Measurements from ENCODE around the gene PRIM2.
"Not testable (repeated sequence)": the region's sequence is repeated elsewhere in the genome, so short reads cannot be mapped to it uniquely, and the experiment has no call there.

PRIM2 gene

DNA sequence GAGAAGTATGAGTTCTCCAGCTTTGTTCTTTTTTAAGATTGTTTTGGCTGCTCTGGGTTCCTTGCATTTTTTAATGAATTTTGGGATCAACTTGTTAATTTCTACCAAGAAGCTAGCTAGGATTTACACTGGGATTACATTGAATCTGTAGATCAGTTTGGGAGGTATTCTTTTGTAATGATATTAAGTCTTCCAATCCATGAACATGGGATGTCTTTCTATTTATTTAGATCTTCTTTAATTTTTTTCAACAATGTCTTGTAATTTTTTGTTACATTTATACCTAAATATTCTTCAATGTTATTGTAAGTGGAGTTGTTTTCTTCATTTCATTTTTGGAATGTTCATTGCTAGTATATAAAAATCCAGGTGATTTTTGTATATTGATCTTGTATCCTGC is 12.5 kb downstream of the PRIM2 start:
- CTCF ChIA-PET: no interaction called here
- POLR2A ChIA-PET: no interaction called here
- DNase-seq (ENCODE audit: extremely low spot score): no peak
- TF ChIP-seq, protein P1, sequence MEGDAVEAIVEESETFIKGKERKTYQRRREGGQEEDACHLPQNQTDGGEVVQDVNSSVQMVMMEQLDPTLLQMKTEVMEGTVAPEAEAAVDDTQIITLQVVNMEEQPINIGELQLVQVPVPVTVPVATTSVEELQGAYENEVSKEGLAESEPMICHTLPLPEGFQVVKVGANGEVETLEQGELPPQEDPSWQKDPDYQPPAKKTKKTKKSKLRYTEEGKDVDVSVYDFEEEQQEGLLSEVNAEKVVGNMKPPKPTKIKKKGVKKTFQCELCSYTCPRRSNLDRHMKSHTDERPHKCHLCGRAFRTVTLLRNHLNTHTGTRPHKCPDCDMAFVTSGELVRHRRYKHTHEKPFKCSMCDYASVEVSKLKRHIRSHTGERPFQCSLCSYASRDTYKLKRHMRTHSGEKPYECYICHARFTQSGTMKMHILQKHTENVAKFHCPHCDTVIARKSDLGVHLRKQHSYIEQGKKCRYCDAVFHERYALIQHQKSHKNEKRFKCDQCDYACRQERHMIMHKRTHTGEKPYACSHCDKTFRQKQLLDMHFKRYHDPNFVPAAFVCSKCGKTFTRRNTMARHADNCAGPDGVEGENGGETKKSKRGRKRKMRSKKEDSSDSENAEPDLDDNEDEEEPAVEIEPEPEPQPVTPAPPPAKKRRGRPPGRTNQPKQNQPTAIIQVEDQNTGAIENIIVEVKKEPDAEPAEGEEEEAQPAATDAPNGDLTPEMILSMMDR (IDR thresholded peaks at IDR 0.05; ENCODE audit: control extremely low read depth, extremely low read depth, low read depth, missing control alignments): no peak

DNA sequence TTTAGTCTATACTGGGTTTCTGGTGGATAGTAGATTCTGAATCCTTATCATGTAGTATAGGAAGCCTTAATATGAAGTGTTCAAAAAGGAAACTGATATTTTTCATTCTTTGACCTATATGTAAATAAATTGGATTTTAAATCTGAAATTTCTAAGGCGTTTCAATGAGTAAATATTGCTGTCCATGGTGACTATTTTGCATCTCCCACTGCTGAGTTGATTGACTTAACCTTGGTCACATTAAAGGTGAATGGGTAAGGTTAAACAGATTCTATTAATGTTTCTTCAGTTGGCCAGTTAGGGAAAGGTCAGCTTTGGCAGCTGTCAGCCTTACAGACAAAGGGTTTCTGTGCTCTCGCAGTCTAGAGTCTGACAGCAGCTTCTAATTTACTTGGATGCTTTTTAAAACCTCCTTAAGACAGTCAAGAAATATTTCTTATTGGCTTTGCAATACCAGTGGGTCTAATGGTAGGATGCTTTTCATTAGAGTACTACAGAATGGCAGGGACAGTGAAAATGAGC is 24.8 kb downstream of the PRIM2 start:
- DNase-seq (ENCODE audit: extremely low spot score): no peak
- ChIA-PET POLR2A (no interaction called here), CTCF (no interaction called here)
- TF ChIP-seq, protein P1 (IDR thresholded peaks at IDR 0.05; ENCODE audit: control extremely low read depth, extremely low read depth, low read depth, missing control alignments): no peak

DNA sequence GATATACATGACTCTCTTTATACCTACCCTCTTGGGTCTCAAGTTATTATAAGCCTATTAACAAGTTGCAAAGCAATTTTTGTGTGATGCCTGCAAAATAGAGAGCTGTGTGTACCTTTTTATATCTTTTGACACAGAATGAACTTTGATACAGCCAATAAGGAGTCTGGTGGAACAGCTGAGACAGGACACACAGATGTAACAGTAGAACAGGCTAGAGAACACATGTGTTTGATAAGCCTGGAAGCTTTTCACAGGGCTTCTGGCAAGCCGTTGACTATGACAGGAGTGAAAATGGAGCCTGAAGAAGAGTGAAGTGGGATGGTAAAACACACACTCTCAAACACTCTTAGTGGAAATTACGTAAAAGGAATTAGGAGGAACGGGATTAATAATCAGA is 25.9 kb downstream of the PRIM2 start:
- POLR2A ChIA-PET; DNase-seq (ENCODE audit: extremely low spot score); CTCF ChIA-PET: not testable (repeated sequence)

DNA sequence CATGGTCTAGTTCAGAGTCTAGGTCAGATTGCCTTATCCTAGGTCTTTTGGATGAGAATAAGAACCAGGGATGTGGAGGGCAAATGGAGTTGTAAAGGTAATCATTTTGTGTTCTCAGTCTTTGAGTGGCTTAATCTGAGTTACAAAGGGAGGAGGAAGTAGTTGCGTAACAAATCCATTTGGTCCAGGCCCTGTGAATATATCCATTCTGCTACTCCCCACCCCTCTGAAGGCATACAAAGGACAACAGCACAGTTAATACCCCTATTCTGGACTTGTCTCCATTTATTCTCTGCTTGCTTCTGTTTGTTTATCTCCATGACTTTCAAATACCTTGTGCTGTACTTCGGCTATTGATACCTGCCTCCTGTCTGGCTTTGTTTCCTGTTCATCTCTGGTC is 29.3 kb downstream of the PRIM2 start:
- POLR2A ChIA-PET; CTCF ChIA-PET; DNase-seq (ENCODE audit: extremely low spot score): not testable (repeated sequence)

DNA sequence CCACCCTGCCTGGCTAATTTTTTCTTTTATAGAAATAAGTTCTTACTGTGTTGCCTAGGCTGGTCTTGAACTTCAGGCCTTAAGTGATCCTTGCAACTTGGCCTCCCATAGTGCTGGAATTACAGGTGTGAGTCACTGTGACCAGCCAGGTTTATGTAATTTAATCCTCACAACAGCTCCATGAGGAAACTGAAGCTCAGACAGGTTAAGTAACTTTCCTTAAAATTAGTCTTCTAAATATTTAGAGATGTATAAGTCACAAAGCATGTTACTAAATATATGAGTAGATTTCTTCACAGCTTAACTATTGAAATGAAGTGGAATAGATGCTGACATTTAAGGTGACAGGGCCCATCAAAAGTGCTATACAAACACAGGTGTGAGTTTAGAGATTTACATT is 30.2 kb downstream of the PRIM2 start:
- POLR2A ChIA-PET; CTCF ChIA-PET; DNase-seq (ENCODE audit: extremely low spot score): not testable (repeated sequence)

DNA sequence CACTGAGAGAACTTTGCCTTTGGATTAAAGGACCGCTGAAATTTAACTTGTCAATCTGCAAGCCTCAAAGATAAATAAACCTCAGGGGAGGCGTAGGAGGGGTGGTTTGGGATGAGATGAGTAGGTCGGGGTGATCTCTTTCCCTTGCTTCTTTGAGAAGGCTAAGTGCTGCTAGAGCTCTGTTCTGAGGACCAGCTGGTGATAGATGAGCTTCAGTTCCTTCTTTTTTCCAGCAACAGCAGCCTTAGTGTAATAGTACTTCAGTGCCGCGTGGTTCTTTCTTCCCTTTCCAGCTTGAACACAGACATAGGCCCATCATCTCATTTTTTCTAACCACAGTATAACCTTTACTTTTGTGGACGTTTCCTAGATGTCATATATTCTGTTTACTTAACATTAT is 33.0 kb downstream of the PRIM2 start:
- CTCF ChIA-PET; POLR2A ChIA-PET; DNase-seq (ENCODE audit: extremely low spot score): not testable (repeated sequence)

DNA sequence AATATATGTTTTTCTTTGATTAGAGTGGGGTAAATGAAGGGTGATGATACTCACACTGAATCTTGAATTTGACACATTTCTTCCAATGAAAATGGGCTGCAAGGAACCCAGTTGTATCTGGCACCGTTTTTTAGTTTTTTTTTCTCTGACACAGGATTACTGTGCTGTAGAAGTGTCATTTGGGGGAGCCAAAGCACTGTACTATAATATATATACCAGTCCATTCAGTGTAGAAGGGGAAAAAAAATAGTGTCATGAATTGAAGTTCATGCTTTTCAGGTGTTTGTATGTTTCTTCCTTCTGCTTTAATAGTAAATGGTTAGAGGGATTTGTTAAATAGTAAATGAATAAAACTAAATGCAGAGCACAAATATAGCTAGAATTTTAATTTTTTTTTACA is 35.2 kb downstream of the PRIM2 start:
- POLR2A ChIA-PET; DNase-seq (ENCODE audit: extremely low spot score); CTCF ChIA-PET: not testable (repeated sequence)
- TF ChIP-seq, protein P1 (IDR thresholded peaks at IDR 0.05; ENCODE audit: control extremely low read depth, extremely low read depth, low read depth, missing control alignments): peak; percentile 1

DNA sequence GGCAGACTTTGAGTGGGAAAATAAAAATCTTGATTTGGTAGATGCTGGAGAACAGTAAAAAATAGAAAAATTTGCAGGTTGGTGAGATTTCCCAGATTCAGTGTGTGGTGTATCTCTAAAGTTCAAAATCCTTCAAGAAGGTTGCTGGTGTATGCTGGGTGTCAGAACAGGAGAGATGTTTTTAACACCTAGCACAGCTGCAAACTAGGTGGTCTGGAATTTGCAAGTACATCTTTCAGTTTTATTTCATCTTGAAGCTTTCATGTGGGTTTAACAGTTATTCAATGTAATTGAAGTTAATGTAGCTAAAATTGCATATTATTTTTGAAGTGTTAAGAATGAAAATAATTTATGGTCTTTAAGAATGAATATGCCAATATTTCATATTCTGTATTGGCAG is 40.9 kb downstream of the PRIM2 start:
- POLR2A ChIA-PET; CTCF ChIA-PET; DNase-seq (ENCODE audit: extremely low spot score): not testable (repeated sequence)

DNA sequence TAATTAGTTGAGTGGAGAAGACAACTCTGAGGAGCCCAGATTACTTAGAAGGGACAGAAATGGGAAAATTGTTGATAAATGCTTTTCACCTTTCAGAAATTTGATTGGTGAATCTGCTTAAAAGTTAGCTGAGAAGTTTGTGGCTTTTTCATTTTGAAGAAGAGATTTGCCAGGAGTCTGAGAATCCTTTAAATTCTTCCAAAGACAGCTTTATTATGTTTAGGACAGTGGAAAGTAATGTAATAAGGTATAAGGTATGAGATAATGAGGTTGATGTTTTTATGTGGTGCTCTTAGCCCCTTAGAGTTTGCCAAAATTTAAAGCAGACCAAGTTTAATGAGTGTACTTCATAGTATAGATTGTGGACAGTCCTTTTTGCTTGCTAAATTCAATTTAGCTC is 42.3 kb downstream of the PRIM2 start:
- CTCF ChIA-PET; DNase-seq (ENCODE audit: extremely low spot score); POLR2A ChIA-PET: not testable (repeated sequence)

DNA sequence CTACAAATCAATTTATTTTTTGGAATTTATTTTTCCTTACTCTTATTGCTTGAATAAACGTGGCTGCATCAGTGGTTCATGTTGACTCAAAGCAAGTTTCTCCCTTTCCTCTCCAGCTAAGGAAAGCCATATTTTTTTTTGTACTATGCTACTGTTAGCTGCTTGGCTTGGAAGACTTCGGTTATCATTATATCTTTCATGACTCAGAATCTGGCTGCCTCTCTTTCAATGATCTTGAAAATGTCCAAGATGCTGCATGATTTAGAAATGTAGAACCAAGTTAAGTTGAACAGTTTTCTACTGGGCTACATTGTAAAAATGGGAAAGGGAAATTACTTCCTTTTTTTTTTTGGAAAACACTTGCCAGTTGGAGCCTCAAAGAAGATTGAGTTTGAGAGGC is 44.9 kb downstream of the PRIM2 start:
- POLR2A ChIA-PET; DNase-seq (ENCODE audit: extremely low spot score); CTCF ChIA-PET: not testable (repeated sequence)

DNA sequence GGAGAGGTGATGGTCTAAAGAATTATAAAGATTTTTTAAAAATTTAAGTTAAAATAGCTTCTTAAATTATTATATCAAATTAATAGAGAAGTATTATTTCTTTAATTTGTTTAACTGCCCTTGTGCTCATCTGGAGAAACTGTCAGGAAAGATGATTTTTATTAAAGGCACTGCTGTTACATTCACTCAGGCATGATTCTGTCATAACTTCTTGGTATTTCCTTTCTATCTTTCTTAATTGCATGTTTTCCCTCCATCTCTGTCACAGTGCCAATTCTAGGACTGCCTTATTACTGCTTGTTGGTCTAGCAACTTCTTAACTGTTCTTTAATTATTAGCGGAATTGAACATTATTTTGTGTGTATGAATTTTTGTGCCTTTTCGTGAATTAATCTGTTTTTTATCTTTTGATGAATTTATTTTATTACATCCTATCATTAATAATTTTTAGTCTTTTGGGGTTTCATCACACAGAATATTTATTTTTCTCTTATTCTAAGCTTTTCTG is 47.7 kb downstream of the PRIM2 start:
- CTCF ChIA-PET; DNase-seq (ENCODE audit: extremely low spot score); POLR2A ChIA-PET: not testable (repeated sequence)

DNA sequence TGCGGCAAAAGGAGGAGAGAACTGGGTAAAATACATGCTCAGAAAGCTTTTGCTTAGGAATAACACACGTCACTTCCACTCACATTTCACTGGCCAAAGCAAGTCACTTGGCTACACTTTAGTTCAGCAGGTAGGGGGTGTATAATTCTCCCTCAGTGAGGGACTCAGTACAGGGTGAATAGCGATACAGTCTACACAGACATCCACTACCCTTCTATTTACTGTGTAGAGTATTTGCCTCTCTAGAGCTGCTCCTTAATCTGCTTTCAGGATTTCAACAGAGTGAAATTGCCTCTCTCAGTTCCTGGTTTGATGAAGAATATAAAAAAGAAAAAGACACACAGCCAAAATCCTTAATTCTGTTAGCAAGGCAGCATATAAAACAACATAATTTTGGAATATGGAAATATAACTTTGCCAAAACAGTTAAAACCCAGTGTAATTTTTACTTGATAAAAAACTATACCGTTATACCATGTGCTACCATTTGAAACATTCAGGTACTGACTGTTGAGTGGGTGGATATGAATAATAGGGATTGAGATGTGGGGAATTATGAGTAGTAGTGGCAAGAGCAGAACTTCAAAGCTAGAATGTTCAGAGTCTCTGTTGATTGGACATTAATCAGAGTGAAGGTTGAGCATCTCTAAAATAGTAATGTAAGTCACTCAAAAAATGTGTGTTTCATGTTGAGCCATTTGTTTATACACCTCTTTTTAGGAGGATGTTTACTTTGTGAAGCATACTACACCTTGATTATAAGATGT is 51.7 kb downstream of the PRIM2 start:
- DNase-seq (ENCODE audit: extremely low spot score); CTCF ChIA-PET; POLR2A ChIA-PET: not testable (repeated sequence)

DNA sequence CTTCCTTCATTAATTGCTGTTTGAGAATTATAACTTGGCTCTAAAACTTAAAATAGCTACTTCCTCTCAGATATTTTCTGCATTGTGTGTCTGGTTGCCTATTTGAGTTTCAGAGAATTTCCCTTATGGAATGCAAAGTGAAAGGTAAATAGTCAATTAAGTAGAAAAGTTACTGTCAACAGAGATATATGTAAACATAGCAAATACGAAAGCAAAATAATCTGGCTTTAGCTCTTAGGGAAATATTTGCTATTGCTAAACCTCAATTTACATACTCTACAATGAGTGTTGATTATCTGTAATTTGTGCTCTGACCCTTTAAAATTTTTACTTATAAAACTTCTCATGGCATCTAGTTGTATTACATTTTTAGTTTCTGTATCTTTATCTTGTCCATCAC is 54.3 kb downstream of the PRIM2 start:
- POLR2A ChIA-PET, CTCF ChIA-PET: not testable (repeated sequence)

DNA sequence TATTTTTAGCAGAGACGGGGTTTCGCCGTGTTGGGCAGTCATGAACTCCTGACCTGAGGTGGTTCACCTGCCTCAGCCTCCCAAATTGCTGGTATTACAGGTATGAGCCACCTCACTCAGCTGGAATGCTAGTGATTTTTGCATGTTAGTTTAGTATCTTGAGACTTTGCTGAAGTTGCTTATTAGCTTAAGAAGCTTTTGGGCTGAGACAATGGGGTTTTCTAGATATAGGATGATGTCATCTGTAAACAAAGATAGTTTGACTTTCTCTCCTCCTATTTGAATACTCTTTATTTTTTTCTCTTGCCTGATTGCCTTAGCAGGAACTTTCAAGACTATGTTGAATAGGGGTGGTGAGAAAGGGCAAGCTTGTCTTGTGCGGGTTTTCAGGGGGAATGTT is 57.3 kb downstream of the PRIM2 start:
- CTCF ChIA-PET; POLR2A ChIA-PET; DNase-seq (ENCODE audit: extremely low spot score): not testable (repeated sequence)

More for the DNA sequence above, 54.3 kb downstream of the PRIM2 start:
- DNase-seq (ENCODE audit: extremely low spot score): not testable (repeated sequence)

DNA sequence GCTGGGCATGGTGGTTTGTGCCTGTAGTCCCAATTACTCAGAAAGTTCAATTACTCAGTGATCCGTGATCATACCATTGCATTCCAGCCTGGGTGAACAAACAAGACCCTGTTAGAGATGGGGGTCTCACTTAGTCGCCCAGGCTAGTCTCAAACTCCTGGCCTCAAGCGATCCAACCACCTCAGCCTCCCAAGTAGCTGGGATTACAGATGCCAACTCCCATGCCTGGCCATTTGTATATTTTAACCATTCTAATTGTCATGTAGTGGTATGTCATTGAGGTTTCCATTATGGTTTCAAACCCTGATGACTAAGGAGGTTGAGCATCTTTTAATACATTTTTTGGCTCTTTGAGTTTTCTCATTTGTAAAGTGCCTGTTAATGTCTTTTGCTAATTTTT is 58.7 kb downstream of the PRIM2 start:
- CTCF ChIA-PET; DNase-seq (ENCODE audit: extremely low spot score); POLR2A ChIA-PET: not testable (repeated sequence)
